Endothelial cell of hepatic sinusoid (primary cell): ENCODE measurements around the gene SOST.

ENCODE experiments used
- in situ Hi-C: cut with HindIII; loops from 2 replicates; pipeline ENCODE4 v1.10.0; 2017; ENCODE audit warnings: low sequenced_read_pairs

Gene SOST

DNA sequence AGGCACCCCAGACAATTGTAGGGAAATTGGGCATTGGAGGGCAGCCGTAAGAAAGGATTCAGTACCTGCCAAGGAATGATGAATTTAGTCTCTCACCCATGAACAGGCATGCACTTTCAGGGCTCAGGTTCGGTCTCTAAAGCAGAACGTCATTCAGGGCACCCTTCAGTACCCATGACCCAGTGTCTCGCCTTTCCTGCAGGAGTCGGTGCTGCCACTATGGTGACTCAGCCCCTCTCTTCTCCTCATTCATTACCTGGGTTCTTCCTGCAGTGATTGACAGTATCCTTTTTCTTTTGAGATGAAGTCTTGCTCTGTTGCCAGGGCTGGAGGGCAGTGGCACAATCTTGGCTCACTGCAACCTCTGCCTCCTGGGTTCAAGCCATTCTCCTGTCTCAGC is 8.4 kb downstream of the SOST start:
- in situ Hi-C loops: loop anchor here (5.0 kb wide), 1 partner anchor 53 kb away; no protein-coding TSS in a partner anchor

DNA sequence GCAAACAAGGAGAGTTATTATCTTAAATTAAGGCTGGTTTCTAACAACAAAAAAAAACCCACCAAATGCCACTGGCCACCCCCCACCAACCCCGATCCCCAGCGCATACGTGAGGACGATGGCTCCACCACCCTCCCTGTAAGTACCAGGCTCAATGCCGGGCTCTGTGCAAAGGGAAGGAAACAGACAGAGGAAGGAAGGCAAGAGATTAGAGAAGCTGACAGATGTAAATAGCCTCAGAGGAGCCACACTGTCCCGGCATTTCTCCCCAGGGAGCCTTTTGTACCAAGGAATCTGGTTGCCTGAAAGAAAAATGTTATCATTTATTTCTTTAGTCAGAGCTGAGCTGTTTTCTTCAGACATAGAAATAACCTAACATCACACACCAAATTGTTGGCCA is 13.1 kb downstream of the SOST start:
- in situ Hi-C loops: no loop called here

DNA sequence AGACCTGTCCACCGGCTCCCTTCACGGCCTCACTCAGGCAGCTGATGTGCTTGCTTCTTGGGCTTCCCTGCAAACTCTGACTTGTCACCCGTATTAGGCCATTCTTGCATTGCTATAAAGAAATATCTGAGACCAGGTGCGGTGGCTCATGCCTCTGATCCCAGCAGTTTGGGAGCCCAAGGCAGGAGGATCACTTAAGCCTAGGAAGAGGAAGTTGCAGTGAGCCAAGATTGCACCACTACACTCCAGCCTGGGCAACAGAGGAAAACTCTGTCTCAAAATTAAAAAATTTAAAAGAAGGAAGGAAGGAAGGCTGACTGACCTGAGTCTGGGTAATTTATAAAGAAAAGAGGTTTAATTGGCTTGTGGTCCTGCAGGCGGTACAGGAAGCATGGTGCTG is 17.0 kb downstream of the SOST start:
- in situ Hi-C loops: no loop called here

DNA sequence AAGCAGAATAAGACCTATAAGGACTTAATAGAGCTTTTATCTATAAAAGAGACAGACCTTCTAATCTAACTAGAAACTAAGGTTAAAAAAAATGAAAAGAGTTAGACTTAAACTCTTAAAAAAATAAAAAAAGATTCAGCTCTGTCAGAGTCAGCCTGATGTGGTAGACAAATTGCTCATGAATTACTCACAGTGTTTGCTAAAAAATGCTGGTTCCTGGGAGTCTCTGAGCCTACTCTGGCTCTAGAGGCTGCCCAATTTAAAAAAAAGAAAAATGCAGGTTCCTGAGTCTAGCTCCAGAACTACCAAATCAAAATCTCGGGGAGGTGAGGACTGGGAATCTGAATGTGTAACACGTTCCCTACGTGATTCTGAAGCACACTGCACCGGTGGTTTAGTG is 18.1 kb downstream of the SOST start:
- in situ Hi-C loops: no loop called here

DNA sequence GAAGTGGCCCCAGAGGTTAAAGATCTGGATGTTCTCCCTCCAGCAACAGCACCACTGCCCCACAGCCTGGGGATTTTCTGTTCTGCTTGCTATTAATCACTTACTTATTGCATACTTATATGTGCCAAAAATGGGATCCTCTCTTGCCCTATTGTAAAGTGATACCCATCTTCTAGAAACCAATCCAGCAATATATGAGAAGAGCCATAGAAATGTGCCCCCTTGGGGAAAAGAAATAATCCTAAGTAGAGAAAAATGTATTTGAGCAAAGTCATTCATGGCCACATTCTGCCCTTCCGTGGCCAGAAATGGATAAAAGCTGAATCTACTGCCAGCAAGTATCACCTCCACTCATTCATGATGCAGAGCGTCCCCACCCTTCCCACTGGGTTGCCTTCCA is 20.9 kb downstream of the SOST start:
- in situ Hi-C loops: no loop called here

DNA sequence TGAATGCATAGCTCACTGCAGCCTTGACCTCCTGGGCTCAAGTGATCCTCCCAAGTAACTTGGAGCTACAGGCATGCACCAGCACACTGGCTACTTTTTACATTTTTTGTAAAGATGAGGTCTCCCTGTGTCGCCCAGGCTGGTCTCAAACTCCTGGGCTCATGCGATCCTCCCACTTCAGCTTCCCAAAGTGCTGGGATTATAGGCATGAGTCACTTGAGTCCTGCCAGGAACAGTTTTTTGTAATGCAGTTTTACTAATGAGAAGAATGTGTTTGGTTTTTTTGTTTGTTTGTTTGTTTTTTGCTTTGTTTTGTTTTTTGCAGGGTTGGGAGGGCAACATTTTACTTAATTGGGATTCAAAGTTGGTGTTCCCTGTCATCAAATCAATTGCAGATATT is 22.2 kb downstream of the SOST start:
- in situ Hi-C loops: no loop called here

DNA sequence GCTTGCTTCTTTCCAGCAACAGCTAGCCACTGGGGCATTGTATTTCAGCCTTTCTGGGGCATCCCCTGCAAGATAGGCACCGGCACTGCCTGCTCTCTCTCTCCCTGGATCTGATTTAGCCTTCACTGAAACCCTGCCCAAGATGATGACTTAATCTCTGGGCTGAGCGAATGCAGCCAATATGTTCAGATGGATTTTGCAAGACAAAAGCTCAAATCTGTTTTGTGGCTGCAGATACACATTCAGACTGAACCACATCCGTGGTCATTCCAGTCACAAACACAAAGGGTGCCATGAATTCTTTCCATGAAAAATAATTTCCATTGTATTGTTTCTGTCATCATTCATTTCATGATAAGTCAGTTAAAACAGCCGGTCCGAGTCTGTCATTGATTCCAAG is 24.2 kb downstream of the SOST start:
- in situ Hi-C loops: no loop called here

DNA sequence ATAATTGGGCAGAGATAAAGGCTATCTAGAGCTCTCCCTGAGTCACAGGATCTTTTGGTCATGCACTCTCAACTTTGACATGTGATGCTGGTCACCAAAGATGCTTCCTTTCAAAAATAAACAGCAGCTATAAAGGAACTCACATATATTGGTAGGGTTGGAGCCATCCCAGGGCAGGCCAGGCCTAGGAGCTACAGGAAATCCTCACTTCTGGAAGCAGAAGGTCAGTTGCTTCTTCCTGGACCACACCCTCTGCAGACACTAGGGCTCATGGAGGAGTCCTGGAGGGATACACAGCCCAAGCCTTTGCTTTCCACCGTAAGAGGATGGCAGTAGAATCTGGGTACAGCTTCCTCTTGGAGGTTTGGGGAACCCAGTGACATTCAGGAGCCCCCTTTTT is 24.6 kb downstream of the SOST start:
- in situ Hi-C loops: no loop called here

DNA sequence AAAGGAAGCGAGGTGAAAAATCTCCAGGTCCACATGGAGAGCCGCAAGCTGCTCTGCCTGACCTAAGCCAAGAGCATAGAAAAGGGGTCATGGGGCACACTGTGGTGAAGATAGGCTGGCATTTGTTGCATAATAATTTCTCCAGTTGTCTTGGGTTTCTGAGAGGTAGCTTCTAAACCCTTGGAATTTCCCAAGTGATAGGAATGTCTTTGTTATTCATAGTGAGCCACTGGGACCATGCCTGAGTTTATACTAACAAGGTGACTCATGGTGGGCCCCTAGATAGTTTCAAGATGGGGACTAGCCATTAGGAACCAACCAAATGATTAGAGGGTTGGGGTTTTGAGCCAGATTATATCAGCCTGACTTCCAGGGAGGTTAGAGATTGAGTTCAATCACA is 25.6 kb downstream of the SOST start:
- in situ Hi-C loops: no loop called here

DNA sequence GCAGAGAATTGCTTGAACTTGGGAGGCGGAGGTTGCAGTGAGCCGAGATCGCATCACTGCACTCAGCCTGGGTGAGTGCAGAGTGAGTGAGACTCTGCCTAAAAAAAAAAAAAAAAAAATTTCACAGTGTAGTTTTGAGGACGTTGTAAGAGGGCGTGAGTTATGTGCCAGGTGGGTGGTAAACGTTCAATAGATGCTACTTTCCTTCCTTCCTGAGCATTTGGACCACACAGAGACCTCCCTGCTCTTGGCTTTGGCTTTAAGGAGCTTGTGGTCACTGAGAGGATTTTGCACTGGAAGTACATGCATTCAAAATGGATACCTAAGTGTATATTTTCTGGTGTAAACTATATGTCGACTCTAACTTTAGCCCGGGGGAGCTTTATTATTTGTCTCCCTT is 30.5 kb downstream of the SOST start:
- in situ Hi-C loops: no loop called here

DNA sequence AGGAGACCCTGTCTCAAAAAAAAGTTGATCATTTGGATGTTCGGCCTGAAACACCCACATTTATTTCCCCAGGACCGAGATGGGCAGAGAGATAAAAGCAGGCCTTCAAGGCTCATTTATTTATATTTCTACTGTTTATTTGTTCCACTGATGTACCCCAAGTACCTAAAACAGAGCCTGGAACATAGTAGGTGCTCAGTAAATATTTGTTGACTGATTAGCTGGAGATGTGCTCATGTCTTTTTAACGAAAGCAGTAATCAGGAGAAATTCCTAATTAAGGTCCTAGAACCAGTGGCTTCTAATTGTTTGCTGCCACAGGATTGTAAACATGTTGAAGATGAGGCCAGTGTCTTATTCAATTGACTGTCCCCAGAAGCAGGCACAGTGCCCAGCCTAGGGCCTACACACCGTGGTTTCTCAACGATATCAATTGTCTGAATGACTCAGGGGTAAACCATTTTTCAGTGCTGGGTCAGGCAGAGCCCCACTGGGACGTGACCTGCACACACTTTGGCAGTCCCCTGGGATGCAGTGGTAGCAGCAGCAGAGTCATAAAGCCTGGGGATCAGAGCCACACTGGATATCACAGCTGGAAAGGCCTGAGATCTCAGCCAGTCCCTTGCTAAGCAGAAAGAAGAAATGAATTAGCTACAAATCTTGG is 34.8 kb downstream of the SOST start:
- in situ Hi-C loops: no loop called here

DNA sequence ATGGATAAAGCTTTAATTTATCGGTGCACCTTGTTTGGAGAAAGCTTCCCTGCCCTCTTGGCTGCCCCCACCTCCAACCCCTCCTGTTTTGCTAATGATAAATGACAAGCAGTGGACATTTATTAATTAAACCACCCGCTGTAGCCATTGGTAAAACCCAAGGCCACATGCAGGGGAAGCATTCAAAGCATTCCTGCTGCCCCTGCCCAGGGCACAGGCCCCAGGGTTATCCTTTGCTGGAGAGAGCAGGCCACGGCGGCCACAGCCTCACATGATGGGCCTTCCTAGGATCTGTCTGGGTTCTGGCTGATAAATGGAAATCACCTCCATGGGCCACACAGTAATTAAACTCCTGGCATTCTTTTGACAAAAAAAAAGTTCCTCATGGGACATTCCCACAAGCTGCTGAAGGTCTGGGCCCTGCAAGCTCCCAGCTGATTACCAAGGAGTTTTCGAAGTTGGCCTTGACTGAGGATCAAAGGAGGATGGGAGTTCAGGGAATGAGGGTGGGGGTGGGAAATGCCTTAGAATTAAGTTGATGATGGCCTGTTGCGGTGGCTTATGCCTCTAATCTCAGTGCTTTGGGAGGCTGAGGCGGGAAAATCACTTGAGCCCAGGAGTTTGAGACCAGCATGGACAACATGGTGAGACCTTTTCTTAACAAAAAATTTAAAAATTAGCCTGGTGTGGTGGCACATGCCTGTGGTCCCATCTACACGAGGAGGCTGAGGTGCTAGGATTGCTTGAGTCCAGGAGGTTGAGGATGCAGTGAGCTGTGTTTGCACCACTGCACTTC is 35.5 kb downstream of the SOST start:
- in situ Hi-C loops: no loop called here

DNA sequence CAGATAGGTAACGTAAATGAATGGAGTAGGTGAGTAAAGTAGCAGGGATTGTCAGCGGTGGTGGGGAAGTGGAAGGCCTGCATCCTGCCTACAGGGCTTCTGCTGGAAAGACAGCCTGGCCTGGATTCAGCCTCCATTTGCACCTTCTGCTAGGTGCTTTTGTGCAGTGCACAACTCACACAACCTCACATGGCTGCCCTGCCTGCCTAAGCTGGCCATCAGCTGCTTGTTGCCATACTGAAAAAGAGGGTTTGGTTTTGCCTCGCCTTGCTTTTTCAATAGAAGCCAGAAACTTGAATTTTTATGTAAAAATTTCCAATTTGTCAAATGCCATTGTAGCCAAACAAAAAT is 36.3 kb downstream of the SOST start:
- in situ Hi-C loops: no loop called here

DNA sequence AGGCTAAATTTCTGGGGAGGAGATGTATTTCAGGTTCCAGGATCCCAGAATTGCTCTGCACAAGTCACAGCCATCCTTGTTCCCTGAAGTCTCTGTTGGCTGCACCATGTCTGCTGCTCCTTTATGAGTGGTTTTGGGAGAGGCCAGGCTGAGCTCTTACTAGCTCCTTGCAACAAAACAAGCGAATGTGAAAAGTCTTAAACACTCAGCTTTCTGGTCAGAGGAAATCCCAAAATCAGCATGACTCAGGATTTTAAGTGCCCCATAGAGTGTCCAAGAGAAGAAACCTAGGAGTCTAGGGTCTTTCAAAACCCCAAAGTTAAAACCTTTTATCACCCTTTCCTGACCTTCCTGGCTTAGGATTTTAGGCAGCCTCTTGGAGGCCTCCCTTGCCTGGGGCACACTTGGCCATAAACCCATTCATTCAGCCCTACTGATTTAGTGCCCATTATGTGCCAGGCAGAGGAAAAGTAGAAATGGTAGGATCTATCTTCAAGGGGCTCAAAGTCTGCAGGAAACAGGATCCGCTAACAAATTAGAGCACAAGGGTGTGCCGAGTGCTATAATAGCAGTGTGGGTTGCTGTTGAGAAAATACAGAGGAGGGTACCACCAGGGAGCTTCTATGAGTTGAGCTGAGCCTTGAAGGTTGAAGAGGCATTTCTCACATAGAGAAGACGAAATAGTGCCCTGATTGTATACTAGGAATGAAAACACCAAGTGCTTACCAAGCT is 36.9 kb downstream of the SOST start:
- in situ Hi-C loops: no loop called here

DNA sequence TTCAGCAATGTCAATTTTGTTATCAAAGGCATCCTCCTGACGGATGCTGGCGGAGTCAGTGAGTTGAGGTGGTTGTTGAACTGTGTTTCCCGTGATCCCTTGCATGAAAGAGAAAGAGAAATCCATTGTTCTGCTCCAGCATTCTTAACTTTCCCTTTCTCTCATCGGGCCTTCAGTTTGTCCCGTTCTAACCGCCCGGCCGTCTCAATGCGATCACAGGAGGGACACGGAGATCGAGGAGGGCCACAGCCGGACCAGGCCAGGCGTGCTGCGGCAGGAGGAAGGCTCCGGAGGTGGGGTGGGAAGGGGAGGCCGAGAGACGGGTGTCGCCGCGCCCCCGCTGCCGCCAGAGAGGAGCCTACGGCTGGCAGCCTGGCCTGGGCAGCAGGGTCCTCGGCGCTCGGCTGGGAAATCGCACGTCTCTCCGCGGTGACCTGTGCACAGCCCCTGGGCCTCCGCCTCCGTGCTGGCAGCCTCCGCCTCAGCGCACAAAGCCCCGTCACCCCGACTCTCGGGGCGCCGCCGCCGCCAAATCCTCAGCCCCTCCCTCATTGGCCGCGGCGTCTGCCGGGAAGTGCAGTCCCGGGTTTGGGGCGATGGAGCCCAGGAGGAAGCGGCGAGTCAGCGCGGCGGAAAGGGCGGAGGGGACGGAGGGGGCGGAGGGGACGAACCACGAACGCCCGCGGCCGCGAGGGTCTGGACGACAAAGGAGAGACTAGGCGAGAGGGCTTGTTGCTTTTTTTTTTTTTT is 38.1 kb downstream of the SOST start:
- in situ Hi-C loops: no loop called here

DNA sequence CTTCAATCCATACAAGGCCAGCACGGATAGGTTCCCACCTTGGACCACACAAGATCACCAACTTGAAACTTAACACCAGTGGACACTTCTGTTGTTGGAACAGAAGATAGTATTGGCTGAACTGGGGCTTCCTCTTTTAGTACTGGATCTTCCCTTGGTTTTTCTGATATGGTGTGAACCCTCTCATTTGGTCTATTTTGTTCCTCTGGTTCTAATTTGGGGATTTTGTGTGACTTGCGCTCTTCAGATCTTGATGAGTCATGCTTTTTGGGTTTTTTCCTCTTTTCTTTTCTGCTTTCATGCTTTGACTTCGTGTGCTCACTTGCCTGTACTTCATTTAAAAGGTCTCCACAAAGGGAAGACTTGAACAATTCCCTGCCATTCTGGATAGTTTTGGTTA is 39.0 kb downstream of the SOST start:
- in situ Hi-C loops: no loop called here

DNA sequence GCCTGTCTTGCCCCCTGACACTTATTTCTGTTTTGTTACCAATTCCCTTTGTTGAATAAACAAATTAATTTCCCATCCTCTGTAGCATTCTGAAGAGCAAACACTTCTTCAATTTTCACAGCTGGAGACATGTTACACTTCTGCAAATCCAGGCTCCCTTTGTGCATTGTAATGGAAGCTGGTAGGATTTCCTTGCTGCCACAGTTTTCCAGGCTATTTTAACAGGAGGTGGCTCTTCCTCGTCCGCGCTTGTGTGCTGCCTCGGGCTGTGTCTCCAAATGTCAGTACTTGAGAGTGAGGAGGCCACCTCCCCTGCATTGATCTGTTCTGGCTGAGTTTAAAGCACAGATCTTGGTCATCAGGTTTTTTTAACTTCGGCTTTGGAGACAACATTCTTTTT is 40.0 kb downstream of the SOST start:
- in situ Hi-C loops: no loop called here

DNA sequence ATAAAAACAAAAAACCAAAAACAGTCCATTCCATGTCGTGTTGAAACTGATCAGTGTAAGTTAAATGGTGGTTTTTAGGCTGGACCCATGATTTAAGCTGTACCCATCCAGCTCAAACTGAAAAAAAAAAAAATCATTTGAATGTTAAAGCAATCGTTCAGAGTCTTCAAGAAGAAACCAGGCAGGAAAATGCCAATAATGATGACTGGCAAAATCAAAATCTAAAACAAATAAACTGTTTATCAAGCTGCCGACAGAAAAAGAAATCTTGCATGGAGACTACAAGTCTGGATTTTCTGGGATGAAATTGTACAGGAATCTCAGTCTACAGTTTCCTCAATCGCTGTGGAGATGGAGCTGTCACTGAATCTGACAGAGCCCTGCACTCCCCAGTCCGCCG is 40.7 kb downstream of the SOST start:
- in situ Hi-C loops: no loop called here

DNA sequence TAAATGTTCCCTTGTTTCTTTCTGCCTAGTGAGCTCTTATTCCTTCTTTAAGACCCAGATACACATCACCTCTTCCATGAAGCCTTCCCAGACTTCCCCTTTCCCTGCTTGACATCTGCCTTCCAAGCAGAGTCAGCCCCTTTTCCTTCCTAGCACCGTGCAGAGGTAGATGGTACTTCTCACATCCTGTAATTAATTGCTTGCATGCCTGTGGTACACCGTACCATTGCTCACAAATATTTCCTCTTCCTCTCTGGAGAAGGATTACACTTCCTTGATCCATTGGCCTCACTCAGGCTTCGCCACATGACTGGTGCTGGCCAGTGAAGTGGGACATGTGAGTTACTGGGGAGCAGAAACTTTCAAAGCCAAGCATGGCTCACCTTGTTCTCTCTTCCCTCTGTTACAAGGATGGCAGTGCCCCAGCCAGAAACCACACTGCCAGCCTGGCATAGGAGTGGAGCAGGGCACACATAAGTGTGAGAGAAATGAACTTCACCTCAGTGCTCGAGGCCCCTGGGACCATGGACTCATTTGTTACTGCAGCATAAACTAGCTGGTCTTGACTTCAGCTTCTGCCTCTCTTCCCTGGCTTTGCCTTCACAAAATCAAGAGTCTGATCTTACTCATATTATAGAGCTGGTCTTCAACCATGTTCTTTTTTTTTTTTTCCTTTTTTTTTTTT is 44.0 kb downstream of the SOST start:
- in situ Hi-C loops: no loop called here

DNA sequence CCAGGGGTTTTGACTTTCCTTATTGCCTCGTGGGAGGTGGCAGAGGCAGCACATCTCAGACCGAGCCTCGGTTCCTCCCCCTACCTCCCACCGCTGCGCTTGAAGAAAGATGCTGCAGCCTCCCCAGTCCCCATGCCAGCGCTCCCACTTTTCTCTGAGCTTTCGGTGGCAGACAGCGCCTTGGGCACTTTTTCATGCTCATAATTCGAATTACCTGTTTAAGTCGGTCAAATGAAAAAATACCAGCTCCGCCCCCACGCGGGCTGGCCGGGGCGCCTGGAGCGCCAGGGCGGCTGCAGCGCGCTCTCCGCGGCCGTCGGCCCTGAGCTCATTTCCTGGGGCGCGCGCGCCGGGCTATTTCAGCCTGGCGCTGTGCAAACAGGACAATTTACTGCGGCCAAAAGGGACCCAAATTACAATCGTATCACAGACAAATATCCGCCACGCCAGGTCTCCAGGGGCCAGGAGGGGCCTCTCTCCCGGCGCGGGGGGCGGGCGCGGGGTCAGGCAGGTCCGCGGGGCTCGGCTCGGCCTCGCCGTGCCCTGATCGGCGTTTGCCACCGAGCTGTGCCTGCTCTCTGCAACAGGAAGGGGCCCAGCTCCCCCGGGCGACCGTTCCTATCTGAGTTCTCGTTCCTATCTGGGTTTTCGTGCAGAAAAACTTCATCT is 45.0 kb downstream of the SOST start:
- in situ Hi-C loops: no loop called here
